DOHH2 (cell line): ENCODE results near the gene DLEC1.
"Not testable (repeated sequence)": the region's sequence is repeated elsewhere in the genome, so short reads cannot be mapped to it uniquely, and the experiment has no call there.

Experiments used
- H3F3A ChIP-seq: fragments of 200-600 bp; sonication (generic), shearing (Covaris generic); 2 replicates; pipeline ENCODE4 v1.6.0; 2016; ENCODE audit warnings: antibody characterized with exemption, mild to moderate bottlenecking; ENCODE audit not compliant: control insufficient read depth, insufficient read depth
- H3K27ac ChIP-seq: fragments of 200-600 bp; sonication (generic); 2 replicates; pipeline ENCODE4 v1.5.1; 2014; ENCODE audit warnings: low read depth, mild to moderate bottlenecking, low read length, moderate library complexity
- H3K27me3 ChIP-seq: fragments of 200-600 bp; sonication (generic); 2 replicates; pipeline ENCODE4 v1.6.1; 2014; ENCODE audit warnings: mild to moderate bottlenecking, low read length, mixed read lengths; ENCODE audit not compliant: control insufficient read depth
- H3K36me3 ChIP-seq: fragments of 200-600 bp; sonication (generic); 2 replicates; pipeline ENCODE4 v1.6.1; 2014; ENCODE audit warnings: mild to moderate bottlenecking, low read length, moderate library complexity, mixed read lengths; ENCODE audit not compliant: control insufficient read depth
- H3K4me1 ChIP-seq: fragments of 200-600 bp; sonication (generic); 2 replicates; pipeline ENCODE4 v1.6.1; 2014; ENCODE audit warnings: mild to moderate bottlenecking, low read length, mixed read lengths; ENCODE audit not compliant: control insufficient read depth
- H3K4me2 ChIP-seq: fragments of 200-600 bp; sonication (generic); 2 replicates; pipeline ENCODE4 v1.6.0; 2014; ENCODE audit warnings: mild to moderate bottlenecking, low read length, moderate library complexity
- H3K4me3 ChIP-seq: fragments of 200-600 bp; sonication (generic); 2 replicates; pipeline ENCODE4 v1.5.1; 2014; ENCODE audit warnings: mild to moderate bottlenecking, low read length, mixed read lengths
- H3K79me2 ChIP-seq: fragments of 200-600 bp; sonication (generic); 2 replicates; pipeline ENCODE4 v1.6.1; 2014; ENCODE audit warnings: mild to moderate bottlenecking, low read length, mixed read lengths; ENCODE audit not compliant: control insufficient read depth
- H3K9me2 ChIP-seq: fragments of 200-600 bp; sonication (generic); replicated peaks from 2 replicates; pipeline ENCODE4 v1.6.1; 2014; ENCODE audit warnings: mild to moderate bottlenecking, low read length, mixed read lengths; ENCODE audit not compliant: control insufficient read depth
- H3K9me3 ChIP-seq: fragments of 200-600 bp; sonication (generic); 2 replicates; pipeline ENCODE4 v1.6.1; 2014; ENCODE audit warnings: antibody characterized with exemption, low read length, mixed read lengths; ENCODE audit not compliant: control insufficient read depth, insufficient read depth
- H4K20me1 ChIP-seq: fragments of 200-600 bp; sonication (generic); 2 replicates; pipeline ENCODE4 v1.6.0; 2014; ENCODE audit warnings: low read depth, mild to moderate bottlenecking, antibody characterized with exemption, low read length, moderate library complexity; ENCODE audit not compliant: control insufficient read depth, insufficient read depth
- EZH2phosphoT487 ChIP-seq: fragments of 200-600 bp; sonication (generic); IDR thresholded peaks from 2 replicates; pipeline ENCODE4 v1.6.1; 2017; ENCODE audit warnings: borderline replicate concordance, mild to moderate bottlenecking, antibody characterized with exemption, low read length, moderate library complexity, mixed read lengths
- TF ChIP-seq, protein P1 (sequence below): fragments of 200-600 bp; sonication (generic); IDR thresholded peaks from one replicate; pipeline ENCODE4 v1.5.1; 2014; ENCODE audit warnings: antibody characterized with exemption, mild to moderate bottlenecking, low read depth, low read length; ENCODE audit not compliant: poor library complexity, severe bottlenecking

The DLEC1 gene

DNA sequence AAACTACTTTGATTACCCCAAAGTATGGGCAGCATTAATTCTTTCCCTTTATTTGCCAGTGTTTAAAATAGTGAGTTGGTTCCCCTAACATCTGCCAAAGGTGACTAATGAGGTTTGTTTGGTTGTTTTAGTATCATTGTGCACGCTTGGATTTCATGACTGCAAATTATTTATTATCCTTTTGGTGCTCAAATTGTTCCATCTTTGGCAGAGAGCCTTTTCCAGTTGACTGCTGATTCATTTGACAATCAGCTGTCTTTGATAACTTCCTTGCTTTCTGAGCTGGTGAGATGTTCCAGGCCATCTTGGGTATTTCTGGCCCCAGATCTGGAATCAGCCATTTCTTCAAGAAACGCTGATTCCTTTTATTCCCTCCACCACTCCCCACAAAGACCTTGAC is 8.9 kb downstream of the DLEC1 start:
- H4K20me1 ChIP-seq = no peaks in the 10 kb centered on the region
- H3K4me3 ChIP-seq = no peak overlapping the region
- no peaks in the 10 kb centered on the region for H3K36me3 ChIP-seq
- H3F3A ChIP-seq = no peaks in the 10 kb centered on the region
- no peak overlapping the region for H3K4me2 ChIP-seq
- no peaks in the 10 kb centered on the region for H3K4me1 ChIP-seq
- no peaks in the 10 kb centered on the region for H3K9me2 ChIP-seq
- H3K79me2 ChIP-seq = no peaks in the 10 kb centered on the region
- no peak overlapping the region for H3K27ac ChIP-seq
- H3K27me3 ChIP-seq = peaks cover 5% of the 10 kb centered on the region; the same call in 1 of the 2 replicates
- no peaks in the 10 kb centered on the region for H3K9me3 ChIP-seq
- TF ChIP-seq EZH2phosphoT487 = no peak
- TF ChIP-seq, protein P1, sequence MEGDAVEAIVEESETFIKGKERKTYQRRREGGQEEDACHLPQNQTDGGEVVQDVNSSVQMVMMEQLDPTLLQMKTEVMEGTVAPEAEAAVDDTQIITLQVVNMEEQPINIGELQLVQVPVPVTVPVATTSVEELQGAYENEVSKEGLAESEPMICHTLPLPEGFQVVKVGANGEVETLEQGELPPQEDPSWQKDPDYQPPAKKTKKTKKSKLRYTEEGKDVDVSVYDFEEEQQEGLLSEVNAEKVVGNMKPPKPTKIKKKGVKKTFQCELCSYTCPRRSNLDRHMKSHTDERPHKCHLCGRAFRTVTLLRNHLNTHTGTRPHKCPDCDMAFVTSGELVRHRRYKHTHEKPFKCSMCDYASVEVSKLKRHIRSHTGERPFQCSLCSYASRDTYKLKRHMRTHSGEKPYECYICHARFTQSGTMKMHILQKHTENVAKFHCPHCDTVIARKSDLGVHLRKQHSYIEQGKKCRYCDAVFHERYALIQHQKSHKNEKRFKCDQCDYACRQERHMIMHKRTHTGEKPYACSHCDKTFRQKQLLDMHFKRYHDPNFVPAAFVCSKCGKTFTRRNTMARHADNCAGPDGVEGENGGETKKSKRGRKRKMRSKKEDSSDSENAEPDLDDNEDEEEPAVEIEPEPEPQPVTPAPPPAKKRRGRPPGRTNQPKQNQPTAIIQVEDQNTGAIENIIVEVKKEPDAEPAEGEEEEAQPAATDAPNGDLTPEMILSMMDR = no peak

GRCh38 chr3:38049358-38050126 is 10.5 kb downstream of the DLEC1 start:
- H3K9me2 ChIP-seq = no peaks in the 10 kb centered on the region
- H4K20me1 ChIP-seq = no peaks in the 10 kb centered on the region
- H3K4me2 ChIP-seq = no peak overlapping the region
- H3K4me1 ChIP-seq = no peaks in the 10 kb centered on the region
- no peak for TF ChIP-seq EZH2phosphoT487
- TF ChIP-seq, protein P1 = no peak
- peaks cover 5% of the 10 kb centered on the region; the same call in 1 of the 2 replicates for H3K27me3 ChIP-seq
- no peak overlapping the region for H3K4me3 ChIP-seq
- no peaks in the 10 kb centered on the region for H3K36me3 ChIP-seq
- no peaks in the 10 kb centered on the region for H3F3A ChIP-seq
- no peaks in the 10 kb centered on the region for H3K9me3 ChIP-seq
- H3K27ac ChIP-seq = no peak overlapping the region
- H3K79me2 ChIP-seq = no peaks in the 10 kb centered on the region

GRCh38 chr3:38051131-38051530 is 12.1 kb downstream of the DLEC1 start:
- 0 out of 2 replicates have a peak, but pooled peaks cover 2% of the 10 kb centered on the region for H3K27me3 ChIP-seq
- H3K4me3 ChIP-seq = no peak overlapping the region
- no peaks in the 10 kb centered on the region for H4K20me1 ChIP-seq
- no peak overlapping the region for H3K27ac ChIP-seq
- H3K4me1 ChIP-seq = no peaks in the 10 kb centered on the region
- no peaks in the 10 kb centered on the region for H3F3A ChIP-seq
- TF ChIP-seq EZH2phosphoT487 = no peak
- TF ChIP-seq, protein P1 = no peak
- H3K4me2 ChIP-seq = no peak overlapping the region
- H3K36me3 ChIP-seq = no peaks in the 10 kb centered on the region
- H3K9me2 ChIP-seq = no peaks in the 10 kb centered on the region
- no peaks in the 10 kb centered on the region for H3K79me2 ChIP-seq
- no peaks in the 10 kb centered on the region for H3K9me3 ChIP-seq

DNA sequence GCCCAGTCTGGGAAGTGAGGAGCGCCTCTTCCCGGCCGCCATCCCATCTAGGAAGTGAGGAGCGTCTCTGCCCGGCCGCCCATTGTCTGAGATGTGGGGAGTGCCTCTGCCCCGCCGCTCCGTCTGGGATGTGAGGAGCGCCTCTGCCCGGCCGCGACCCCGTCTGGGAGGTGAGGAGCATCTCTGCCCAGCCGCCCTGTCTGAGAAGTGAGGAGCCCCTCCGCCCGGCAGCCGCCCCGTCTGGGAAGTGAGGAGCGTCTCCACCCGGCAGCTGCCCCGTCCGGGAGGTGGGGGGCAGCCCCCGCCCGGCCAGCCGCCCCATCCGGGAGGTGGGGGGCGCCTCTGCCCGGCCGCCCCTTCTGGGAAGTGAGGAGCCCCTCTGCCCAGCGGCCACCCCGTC is 14.3 kb downstream of the DLEC1 start:
- not testable (repeated sequence) for H4K20me1 ChIP-seq, H3K4me3 ChIP-seq, H3K27me3 ChIP-seq, H3K4me2 ChIP-seq, H3K36me3 ChIP-seq, H3K9me2 ChIP-seq, H3K79me2 ChIP-seq, H3F3A ChIP-seq, H3K27ac ChIP-seq, H3K4me1 ChIP-seq, H3K9me3 ChIP-seq

DNA sequence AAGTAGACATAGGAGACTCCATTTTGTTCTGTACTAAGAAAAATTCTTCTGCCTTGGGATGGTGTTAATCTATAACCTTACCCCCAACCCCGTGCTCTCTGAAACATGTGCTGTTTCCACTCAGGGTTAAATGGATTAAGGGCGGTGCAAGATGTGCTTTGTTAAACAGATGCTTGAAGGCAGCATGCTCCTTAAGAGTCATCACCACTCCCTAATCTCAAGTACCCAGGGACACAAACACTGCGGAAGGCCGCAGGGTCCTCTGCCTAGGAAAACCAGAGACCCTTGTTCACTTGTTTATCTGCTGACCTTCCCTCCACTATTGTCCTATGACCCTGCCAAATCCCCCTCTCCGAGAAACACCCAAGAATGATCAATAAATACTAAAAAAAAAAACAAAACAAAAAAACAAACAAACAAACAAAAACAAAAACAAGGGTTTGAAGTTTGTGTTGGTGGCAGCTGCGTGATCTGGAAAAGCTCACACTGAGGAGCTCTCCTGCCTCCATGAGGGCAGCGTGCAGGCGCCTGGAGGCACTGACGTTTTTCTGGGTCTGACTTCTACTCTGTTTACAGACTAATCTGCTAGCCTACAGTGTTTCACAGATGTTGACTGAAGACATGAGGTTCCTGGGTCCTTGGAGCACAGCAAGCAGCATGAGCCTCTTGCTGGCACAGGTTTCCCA is 14.9 kb downstream of the DLEC1 start:
- not testable (repeated sequence) for H3K36me3 ChIP-seq, H3K79me2 ChIP-seq, H3F3A ChIP-seq, H4K20me1 ChIP-seq, H3K4me1 ChIP-seq, H3K27ac ChIP-seq, H3K9me2 ChIP-seq, H3K4me2 ChIP-seq, H3K4me3 ChIP-seq, H3K9me3 ChIP-seq, H3K27me3 ChIP-seq
